ENCODE data around the gene NPHS2.

Gene NPHS2

DNA sequence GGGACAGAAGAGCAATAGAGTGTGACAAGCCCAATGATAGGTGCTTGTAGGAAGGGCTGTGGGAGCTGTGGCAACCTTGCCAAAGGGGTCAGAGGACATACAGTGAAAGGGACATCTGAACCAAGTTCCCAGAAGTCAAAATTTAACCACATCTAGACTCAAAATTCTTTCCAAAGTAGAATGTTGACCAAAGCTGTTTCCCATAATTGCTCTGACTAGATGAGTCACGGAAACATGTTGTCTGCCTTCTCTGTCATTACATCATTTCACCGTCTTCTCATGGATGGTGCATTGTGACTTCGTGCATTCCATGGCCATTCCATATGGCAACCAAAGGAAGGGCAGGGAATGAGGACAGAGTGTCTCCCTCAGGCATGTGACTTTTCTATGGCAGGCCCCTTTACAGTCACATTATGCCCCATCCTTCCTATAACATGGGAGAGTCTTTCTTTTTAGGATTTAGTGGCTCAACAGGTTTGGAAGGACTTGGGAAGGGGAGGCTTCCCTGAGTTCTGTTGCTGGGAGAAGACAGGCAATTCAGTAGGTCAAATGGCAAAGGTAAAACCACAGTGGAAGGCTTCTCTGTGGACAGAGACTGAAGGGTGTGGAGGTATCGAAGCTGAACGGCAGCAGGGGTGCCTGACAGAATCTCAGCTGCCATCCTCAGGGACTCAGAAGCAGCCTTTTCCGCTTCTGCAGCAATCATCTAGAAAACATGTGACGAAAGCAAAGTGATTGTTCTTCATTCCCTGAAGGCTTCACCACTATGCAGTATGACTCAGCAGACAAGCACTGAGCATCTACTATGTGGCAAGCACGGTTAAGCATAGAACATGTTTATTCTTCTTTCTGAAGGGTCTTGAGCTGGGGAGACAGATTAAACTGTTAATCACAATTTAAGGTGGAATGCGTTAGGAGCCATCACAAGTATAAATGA lies 24.7 kb downstream of the NPHS2 start:
- Histone ChIP-seq H3K4me3 (ENCODE audit: low read depth, low read length) (no peak overlapping the region), H3K36me3 (no peaks in the 10 kb centered on the region), H3K9me3 (ENCODE audit: severe bottlenecking) (no peaks in the 10 kb centered on the region), H3K27ac (no peak overlapping the region), H3K27me3 (ENCODE audit: insufficient read depth, low read depth, severe bottlenecking) (peaks cover 8% of the 10 kb centered on the region)
- TF ChIP-seq, protein P1, sequence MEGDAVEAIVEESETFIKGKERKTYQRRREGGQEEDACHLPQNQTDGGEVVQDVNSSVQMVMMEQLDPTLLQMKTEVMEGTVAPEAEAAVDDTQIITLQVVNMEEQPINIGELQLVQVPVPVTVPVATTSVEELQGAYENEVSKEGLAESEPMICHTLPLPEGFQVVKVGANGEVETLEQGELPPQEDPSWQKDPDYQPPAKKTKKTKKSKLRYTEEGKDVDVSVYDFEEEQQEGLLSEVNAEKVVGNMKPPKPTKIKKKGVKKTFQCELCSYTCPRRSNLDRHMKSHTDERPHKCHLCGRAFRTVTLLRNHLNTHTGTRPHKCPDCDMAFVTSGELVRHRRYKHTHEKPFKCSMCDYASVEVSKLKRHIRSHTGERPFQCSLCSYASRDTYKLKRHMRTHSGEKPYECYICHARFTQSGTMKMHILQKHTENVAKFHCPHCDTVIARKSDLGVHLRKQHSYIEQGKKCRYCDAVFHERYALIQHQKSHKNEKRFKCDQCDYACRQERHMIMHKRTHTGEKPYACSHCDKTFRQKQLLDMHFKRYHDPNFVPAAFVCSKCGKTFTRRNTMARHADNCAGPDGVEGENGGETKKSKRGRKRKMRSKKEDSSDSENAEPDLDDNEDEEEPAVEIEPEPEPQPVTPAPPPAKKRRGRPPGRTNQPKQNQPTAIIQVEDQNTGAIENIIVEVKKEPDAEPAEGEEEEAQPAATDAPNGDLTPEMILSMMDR (IDR thresholded peaks at IDR 0.05; ENCODE audit: low read depth, low read length), result no peak
- no peak for DNase-seq

DNA sequence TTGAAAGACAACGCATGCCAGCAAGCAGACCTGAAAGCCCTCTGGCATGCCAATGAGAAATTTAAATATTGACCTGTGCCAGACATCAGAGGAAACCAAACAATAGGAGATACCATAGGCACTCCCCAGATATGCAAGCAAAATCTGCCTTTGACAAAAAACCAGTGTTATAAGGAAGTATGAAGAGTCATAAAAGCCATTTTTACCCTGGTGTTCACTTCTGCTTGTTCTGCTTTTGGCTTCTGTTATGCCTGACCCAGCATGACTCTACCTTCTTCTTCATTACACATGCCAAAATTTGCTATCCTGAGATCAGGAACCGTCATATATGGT lies 26.4 kb downstream of the NPHS2 start:
- no peak for DNase-seq
- H3K9me3 ChIP-seq (ENCODE audit: severe bottlenecking), result no peaks in the 10 kb centered on the region
- TF ChIP-seq, protein P1 (IDR thresholded peaks at IDR 0.05; ENCODE audit: low read depth, low read length), result no peak

DNA sequence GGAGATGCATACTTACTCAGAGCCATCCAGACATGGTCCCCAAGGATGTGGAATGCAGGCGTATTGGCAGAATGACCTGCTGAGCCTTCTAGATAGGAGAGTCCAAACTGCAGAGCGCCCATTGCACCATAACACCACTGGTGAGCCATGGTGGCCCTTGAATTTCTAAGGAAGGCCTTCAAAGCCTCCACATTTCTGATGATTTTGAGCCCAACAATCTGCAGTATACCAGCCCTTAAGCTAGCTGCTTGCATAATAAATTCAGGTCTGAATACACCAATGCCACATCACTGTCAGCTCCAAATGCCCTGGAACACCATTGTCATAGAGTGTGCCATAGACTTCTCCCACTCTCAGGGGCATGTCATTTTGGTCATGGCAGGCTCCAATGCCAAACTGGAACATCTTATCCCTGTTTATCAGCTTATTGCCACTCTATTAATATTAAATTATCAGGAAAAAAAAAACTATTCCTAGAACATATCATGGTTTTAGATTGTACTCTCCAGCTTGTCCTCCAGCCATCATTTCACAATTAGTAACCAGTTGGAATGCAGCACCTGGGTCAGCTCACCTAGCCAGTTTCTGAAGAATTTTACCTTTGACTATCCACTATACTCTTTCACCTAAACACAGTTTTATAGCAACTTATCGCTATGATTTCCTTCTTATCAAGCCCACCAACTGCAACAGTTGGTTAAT lies 26.9 kb downstream of the NPHS2 start:
- Histone ChIP-seq H3K27me3 (ENCODE audit: insufficient read depth, low read depth, severe bottlenecking) (peaks cover 8% of the 10 kb centered on the region), H3K9me3 (ENCODE audit: severe bottlenecking) (no peaks in the 10 kb centered on the region), H3K27ac (no peak overlapping the region), H3K4me3 (ENCODE audit: low read depth, low read length) (no peak overlapping the region), H3K36me3 (no peaks in the 10 kb centered on the region)
- TF ChIP-seq, protein P1 (IDR thresholded peaks at IDR 0.05; ENCODE audit: low read depth, low read length), result no peak
- DNase-seq, result no peak

More for the DNA sequence above, 26.4 kb downstream of the NPHS2 start:
- Histone ChIP-seq H3K27ac (no peak overlapping the region), H3K36me3 (no peaks in the 10 kb centered on the region), H3K27me3 (ENCODE audit: insufficient read depth, low read depth, severe bottlenecking) (peaks cover 8% of the 10 kb centered on the region), H3K4me3 (ENCODE audit: low read depth, low read length) (no peak overlapping the region)

DNA sequence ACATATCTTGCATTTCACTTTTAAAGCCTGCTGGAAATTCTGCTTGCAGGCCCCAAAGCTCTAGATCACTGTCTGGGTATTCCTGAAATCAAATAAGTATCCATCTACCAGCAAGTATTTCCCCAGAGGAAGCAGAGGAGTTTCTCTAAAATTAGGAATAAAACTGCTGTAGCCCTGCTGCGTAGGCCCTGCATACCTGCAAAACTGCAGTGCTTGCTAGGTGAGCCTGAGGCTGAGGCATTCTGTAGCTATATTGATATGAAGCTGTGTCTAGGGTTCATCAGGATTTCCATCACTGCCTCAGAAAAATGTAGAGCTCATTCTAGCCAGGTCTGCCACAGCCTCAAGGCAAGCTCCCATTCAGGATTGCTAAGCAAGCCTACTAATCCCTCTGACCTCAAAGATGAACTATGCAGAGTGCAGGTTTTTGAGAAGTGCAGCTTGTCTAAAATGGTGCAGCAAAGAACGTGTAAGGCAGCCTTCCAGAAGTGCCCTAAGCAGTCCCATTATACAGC lies 28.7 kb downstream of the NPHS2 start:
- no peak for DNase-seq
- TF ChIP-seq, protein P1 (IDR thresholded peaks at IDR 0.05; ENCODE audit: low read depth, low read length), result no peak

DNA sequence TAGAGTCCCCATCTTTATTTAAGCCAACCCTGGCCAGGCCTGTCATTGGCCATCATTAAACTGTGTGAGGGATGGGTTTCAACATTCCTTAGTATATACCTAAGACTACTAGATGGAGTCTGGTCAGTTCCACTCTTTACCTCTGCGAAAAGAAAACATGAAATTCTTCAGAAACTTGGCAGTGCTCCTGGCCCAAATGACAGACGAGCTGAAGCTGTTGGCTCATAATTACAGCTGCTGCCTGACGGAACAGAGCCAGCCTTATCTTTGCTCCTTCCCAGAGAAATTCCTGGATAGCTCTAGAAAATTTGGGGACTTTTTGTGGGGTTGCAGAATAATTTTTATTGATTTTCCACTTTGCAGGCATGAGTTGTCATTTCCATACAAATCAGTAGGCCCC lies 30.4 kb downstream of the NPHS2 start:
- TF ChIP-seq, protein P1 (IDR thresholded peaks at IDR 0.05; ENCODE audit: low read depth, low read length), result no peak
- Histone ChIP-seq H3K4me3 (ENCODE audit: low read depth, low read length) (no peak overlapping the region), H3K27ac (no peak overlapping the region), H3K9me3 (ENCODE audit: severe bottlenecking) (peaks cover 7% of the 10 kb centered on the region), H3K36me3 (no peaks in the 10 kb centered on the region), H3K27me3 (ENCODE audit: insufficient read depth, low read depth, severe bottlenecking) (peaks cover 16% of the 10 kb centered on the region)
- no peak for DNase-seq

More for the DNA sequence above, 28.7 kb downstream of the NPHS2 start:
- H3K4me3 ChIP-seq (ENCODE audit: low read depth, low read length), result no peak overlapping the region
- H3K9me3 ChIP-seq (ENCODE audit: severe bottlenecking), result no peaks in the 10 kb centered on the region
- H3K27ac ChIP-seq, result no peak overlapping the region
- H3K27me3 ChIP-seq (ENCODE audit: insufficient read depth, low read depth, severe bottlenecking), result peaks cover 11% of the 10 kb centered on the region
- H3K36me3 ChIP-seq, result no peaks in the 10 kb centered on the region

All from WERI-Rb-1 (cell line).